Suprapubic skin (tissue), 4 donors: ENCODE data around the gene GMNC. TPM values are rescaled to one million over a fixed set of nuclear protein-coding genes. Genes with fewer than 3 reads are reported as not detected.

ENCODE experiments used
- DNase-seq, 2 donors: peaks; one replicate each; pipeline ENCODE4 v3.0.0-alpha.2; 2019; ENCODE audit warnings: low spot score in 2 of 2
- H3K27ac ChIP-seq: fragments of 200-600 bp; sonication (generic); one replicate; pipeline ENCODE4 v1.5.1; 2019
- H3K27me3 ChIP-seq: fragments of 200-600 bp; sonication (generic); one replicate; pipeline ENCODE4 v1.5.1; 2019
- H3K36me3 ChIP-seq: fragments of 200-600 bp; sonication (generic); one replicate; pipeline ENCODE4 v1.5.1; 2019
- H3K4me1 ChIP-seq: fragments of 200-600 bp; sonication (generic); one replicate; pipeline ENCODE4 v1.5.1; 2019
- H3K4me3 ChIP-seq: fragments of 200-600 bp; sonication (generic); one replicate; pipeline ENCODE4 v1.5.1; 2019; ENCODE audit warnings: mild to moderate bottlenecking
- H3K9me3 ChIP-seq: fragments of 200-600 bp; sonication (generic); one replicate; pipeline ENCODE4 v1.5.1; 2019
- CTCF ChIP-seq, 2 donors: fragments of 200-600 bp in 1 of 2; fragments of 450-650 bp in 1 of 2; sonication (generic) in 1 of 2; IDR thresholded peaks; one replicate each; pipeline ENCODE4 v1.5.1; 2016 to 2019; ENCODE audit warnings: antibody characterized with exemption in 2 of 2, mild to moderate bottlenecking in 1 of 2, moderate library complexity in 1 of 2
- EP300 ChIP-seq: sonication (generic); formaldehyde crosslinking; IDR thresholded peaks from one replicate; pipeline ENCODE4 v1.6.1; 2017; ENCODE audit warnings: antibody characterized with exemption
- POLR2A ChIP-seq, 2 donors: fragments of 450-650 bp; IDR thresholded peaks; one replicate each; pipeline ENCODE4 v1.6.1; 2017; ENCODE audit warnings: antibody characterized with exemption in 2 of 2, mild to moderate bottlenecking in 2 of 2, moderate library complexity in 2 of 2
- POLR2AphosphoS5 ChIP-seq, 3 donors: sonication (generic); formaldehyde crosslinking; IDR thresholded peaks; one replicate each; pipeline ENCODE4 v1.6.1; 2017; ENCODE audit warnings: antibody characterized with exemption in 3 of 3
- WGBS: methylation state at CpG from one replicate; pipeline ENCODE4 v1.1.5; 2018; 5-methylcytosine and 5-hydroxymethylcytosine counted together
- total RNA-seq, 4 donors: library from RNA; depleted of rRNA; stranded (reverse); fragments of >200 nt; gene quantifications; one replicate each; pipeline ENCODE4 v1.1.0, GENCODE V29; 2016

Gene GMNC
- total RNA-seq, 4 donors from 2014 or later = 0.13 TPM; not detected in 3

- Histone ChIP-seq H3K4me1 (no peaks in the 10 kb centered on the region), H3K9me3 (no peaks in the 10 kb centered on the region), H3K36me3 (no peaks in the 10 kb centered on the region), H3K27ac (no peak overlapping the region), H3K4me3 (no peak overlapping the region), H3K27me3 (no peaks in the 10 kb centered on the region)
- 87% methylated on average over 1 of the region's 1 CpG for WGBS
- no peak for DNase-seq
- TF ChIP-seq POLR2AphosphoS5 (IDR thresholded peaks at IDR 0.05) (no peak), POLR2A (IDR thresholded peaks at IDR 0.05) (no peak), CTCF (IDR thresholded peaks at IDR 0.05) (no peak), EP300 (no peak)
Measured at GRCh38 chr3:190849607-190850006, 12.9 kb downstream of the GMNC start.

DNA sequence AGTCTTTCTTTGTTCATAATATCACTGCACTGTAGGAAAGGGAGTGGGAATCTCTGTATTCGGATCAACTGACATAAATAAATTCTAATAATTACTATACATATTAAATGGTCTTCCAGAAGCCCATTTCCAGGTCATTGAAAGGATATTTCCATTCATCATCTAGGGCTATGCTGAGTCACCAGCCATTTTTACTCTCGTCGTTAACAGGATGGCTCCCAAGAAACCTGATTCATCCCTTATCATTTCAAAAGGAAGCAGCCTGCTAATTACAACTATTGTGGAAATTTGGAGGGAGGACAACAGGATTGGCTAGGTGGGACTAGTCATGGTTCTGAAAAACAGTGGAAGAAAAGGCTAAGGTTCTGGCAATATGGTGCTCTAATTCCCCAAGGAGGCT lies 13.6 kb downstream of the GMNC start:
- Histone ChIP-seq H3K4me1 (no peaks in the 10 kb centered on the region), H3K4me3 (no peak overlapping the region), H3K27ac (no peak overlapping the region), H3K27me3 (no peaks in the 10 kb centered on the region), H3K36me3 (no peaks in the 10 kb centered on the region), H3K9me3 (no peaks in the 10 kb centered on the region)
- no peak for DNase-seq
- WGBS = 78% methylated on average over 3 of the region's 3 CpGs
- no peak for TF ChIP-seq POLR2AphosphoS5 (IDR thresholded peaks at IDR 0.05)
- TF ChIP-seq POLR2A (IDR thresholded peaks at IDR 0.05) = no peak
- no peak for TF ChIP-seq CTCF (IDR thresholded peaks at IDR 0.05)
- no peak for TF ChIP-seq EP300

- no peak overlapping the region for H3K4me3 ChIP-seq
- DNase-seq = no peak
- H3K4me1 ChIP-seq = no peaks in the 10 kb centered on the region
- no peaks in the 10 kb centered on the region for H3K27me3 ChIP-seq
- H3K27ac ChIP-seq = no peak overlapping the region
- H3K36me3 ChIP-seq = no peaks in the 10 kb centered on the region
- no peak for TF ChIP-seq POLR2A (IDR thresholded peaks at IDR 0.05)
- TF ChIP-seq CTCF (IDR thresholded peaks at IDR 0.05) = no peak
- no peak for TF ChIP-seq EP300
- TF ChIP-seq POLR2AphosphoS5 (IDR thresholded peaks at IDR 0.05) = no peak
- no peaks in the 10 kb centered on the region for H3K9me3 ChIP-seq
Measured at GRCh38 chr3:190847436-190847835, 15.1 kb downstream of the GMNC start.

GRCh38 chr3:190840146-190840545 lies 22.3 kb downstream of the GMNC start:
- H3K4me3 ChIP-seq = no peak overlapping the region
- WGBS = 63% methylated on average over 4 of the region's 4 CpGs
- no peaks in the 10 kb centered on the region for H3K36me3 ChIP-seq
- no peaks in the 10 kb centered on the region for H3K9me3 ChIP-seq
- H3K27ac ChIP-seq = no peak overlapping the region
- no peaks in the 10 kb centered on the region for H3K27me3 ChIP-seq
- no peaks in the 10 kb centered on the region for H3K4me1 ChIP-seq
- no peak for DNase-seq
- TF ChIP-seq CTCF (IDR thresholded peaks at IDR 0.05) = no peak
- TF ChIP-seq POLR2AphosphoS5 (IDR thresholded peaks at IDR 0.05) = no peak
- TF ChIP-seq EP300 = no peak
- no peak for TF ChIP-seq POLR2A (IDR thresholded peaks at IDR 0.05)

- Histone ChIP-seq H3K9me3 (no peaks in the 10 kb centered on the region), H3K27me3 (no peaks in the 10 kb centered on the region), H3K4me3 (no peak overlapping the region), H3K27ac (no peak overlapping the region), H3K4me1 (no peaks in the 10 kb centered on the region), H3K36me3 (no peaks in the 10 kb centered on the region)
- TF ChIP-seq EP300 (no peak), CTCF (IDR thresholded peaks at IDR 0.05) (no peak), POLR2AphosphoS5 (IDR thresholded peaks at IDR 0.05) (no peak), POLR2A (IDR thresholded peaks at IDR 0.05) (no peak)
- WGBS = 84% methylated on average over 8 of the region's 8 CpGs
- DNase-seq = no peak
Measured at GRCh38 chr3:190831225-190831624, 31.3 kb downstream of the GMNC start.
